Activated naive CD4-positive, alpha-beta T cell (primary cell): ENCODE data around the gene NLN.
"Not testable (repeated sequence)": the region's sequence is repeated elsewhere in the genome, so short reads cannot be mapped to it uniquely, and the experiment has no call there.

Experiments used
- DNase-seq, 4 experiments: peaks; one replicate each; lab custom pipeline; 2025; lab: John Stamatoyannopoulos, UW

NLN gene

DNA sequence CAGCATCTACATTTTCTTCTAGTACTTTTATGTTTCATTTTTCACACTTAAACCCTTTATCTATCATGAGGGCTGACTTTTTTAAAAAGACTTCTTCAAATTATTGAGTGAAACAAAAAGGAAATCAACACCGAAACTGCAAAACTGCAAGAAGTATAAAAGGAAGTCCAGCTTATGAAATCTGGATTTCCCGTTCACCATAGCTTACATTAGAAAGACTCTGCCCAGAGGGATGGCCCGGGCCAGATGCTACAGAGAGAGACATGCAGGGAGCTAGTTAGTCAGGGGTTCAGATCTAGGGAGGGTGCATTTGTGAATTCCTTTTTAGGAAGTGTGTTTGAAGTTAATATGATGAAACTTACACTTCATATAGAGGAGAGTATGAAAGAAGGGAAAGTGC, 10.0 kb downstream of the NLN start:
- DNase-seq, result not testable (repeated sequence)

DNA sequence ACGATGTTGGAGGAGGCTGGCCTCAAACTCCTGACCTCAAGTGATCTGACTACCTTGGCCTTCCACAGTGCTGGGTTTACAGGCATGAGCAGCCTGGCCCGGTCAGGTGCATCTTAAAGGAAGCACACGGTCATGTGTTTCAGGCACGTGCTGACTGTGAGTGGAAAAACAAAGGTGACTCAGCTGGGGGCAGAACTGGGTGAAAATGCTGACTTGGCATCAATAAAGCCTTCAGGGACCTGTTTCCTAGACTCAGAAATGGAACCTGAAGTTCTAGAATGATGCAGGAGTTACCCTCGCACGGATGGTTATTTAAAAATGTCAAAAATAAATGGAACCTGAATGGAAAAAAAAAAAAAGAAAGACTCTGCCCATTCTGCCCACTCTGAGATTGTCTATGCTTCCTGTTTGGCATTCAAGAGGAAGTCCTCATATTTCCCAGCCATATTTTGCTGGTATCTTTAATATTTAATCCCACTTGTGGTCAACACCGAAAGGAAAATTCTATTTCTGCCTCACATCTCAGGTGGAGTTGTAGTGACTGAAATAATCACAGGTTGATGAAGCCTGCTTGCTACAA, 12.3 kb downstream of the NLN start:
- DNase-seq, result not testable (repeated sequence)

DNA sequence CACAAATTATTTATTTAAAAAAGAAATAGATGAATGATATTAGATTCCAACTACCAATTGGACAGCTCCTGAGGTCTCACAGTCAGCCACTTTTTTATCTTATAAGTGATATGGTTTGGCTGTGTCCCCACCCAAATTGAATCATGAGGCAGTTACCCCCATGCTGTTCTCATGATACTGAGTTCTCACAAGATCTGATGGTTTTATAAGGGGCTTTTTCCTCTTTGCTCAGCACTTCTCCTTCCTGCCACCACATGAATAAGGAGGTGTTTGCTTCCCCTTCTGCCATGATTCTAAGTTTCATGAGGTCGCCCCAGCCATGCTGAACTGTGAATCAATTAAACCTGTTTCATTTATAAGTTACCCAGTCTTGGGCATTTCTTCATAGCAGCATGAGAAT, 12.9 kb downstream of the NLN start:
- no peak for DNase-seq

DNA sequence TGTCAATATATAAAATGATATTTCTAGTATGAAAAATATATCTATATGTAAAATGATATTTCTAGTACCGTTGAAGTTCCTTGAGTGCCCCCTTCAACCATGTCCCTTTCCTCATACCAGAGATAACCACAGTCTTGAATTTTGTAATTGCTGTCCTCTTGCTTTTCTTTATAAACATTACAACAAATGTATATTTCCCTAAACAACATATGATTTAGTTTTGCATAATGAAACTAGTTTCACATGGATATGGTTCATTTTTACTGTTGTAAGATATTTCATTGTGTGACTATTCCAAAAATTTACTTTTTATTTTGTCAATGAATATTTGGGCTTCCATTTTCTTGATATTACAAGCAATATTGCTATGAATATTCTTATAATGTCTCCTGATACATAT, 14.0 kb downstream of the NLN start:
- no peak for DNase-seq

DNA sequence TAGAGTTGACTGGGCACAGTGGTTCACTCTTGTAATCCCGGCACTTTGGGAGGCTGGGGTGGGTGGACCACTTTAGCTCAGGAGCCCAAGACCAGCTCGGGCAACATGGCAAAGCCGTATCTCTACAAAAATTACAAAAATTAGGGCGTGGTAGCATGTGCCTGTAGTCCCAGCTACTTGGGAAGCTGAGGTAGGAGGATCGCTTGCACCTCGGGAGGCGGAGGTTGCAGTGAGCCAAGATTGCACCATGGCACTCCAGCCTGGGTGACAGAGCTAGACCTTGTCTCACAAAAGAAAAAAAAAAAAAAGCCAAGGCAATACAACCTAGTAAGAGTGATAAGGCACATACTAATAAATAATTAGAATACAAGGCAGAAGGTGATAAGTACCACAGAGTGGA, 15.8 kb downstream of the NLN start:
- DNase-seq, result no peak

DNA sequence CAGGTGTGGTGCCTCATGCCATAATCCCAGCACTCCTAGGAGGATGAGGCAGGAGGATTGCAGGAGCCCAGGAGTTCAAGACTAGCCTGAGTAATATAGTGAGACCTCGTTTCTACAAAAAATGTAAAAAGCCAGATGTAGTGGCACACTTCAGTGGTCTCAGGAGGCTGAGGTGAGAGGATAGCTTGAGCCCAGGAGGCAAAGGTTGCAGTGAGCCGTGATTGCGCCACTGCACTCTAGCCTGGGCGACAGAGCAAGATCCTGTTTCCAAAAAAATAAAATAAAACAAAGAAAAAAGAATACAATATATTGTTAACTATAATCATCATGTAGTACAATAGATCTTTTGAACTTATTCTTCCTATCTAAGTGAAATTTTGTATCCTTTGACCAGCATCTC, 16.3 kb downstream of the NLN start:
- no peak for DNase-seq

DNA sequence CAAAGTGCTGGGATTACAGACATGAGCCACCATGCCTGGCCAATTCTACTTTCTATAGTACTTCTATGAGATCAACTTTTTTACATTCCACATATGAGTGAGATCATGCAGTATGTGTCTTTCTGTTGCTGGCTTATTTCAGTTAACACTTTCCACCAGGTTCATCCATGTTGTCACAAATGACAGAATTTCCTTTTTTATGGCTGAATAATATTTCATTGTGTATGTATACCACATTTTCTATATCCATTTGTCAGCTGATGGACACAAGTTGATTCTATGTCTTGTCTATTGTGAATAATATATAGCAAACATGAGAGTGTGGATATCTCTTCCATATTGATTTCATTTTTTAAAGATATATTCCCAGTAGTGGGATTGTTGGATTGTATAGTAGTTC, 17.2 kb downstream of the NLN start:
- no peak for DNase-seq

DNA sequence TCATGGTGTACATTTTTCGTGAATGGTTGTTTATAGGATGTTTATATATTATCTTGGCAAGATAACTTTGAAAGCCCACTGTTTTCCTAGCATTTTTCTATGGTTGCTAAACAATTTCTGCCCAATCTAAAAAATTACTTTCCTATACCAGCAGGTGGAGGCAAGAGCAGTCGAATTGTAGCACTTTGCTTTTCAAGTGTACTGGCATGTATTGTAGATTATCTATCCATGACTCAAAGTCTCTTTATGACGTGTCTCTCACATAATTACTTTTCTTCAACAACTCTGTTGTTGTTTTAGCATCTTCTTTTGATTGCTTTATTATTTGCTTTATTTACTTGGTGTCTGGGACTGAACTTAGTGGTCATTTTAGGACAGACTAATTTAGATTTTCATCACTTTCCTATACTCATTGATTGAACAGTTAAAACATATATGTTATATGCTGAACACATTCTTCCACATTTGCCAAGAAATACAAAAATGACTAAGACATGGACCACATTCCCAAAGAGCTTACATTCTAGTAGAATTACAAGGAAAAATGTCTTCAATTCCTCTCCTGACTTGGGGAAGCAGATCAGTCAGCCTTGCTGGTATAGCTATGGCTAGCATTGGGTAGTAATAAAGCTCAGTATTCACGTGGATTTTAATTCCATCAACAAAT, 20.7 kb downstream of the NLN start:
- DNase-seq, result no peak

DNA sequence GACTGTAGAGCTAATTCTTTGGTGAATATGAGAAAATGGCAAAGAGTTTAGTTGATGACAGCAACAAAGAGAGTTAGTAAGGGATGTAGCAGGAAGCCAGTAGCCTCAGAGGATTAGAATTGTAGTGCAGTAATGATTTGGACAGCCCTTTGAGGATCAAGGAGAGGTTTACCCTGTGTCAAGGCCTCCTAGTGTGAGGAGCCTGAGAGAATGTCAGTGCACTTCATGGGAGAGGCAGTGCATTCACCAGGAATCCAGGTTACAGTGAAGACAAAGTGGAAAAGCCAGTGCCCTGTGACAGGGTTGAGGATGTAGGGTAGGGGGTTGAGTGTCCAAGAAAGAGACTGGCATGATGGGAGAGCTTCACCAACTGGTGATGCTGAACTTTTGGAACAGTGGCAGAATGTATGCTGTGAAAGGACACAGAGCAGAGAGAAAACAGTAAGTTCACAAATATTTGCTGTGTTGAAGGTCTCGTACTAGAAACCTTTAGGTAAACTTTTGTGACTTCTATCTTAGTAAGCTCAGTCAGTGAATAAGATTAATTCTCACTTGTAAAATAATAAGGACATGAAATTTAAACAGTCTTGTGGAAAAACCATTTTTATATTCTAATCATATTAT, 27.3 kb downstream of the NLN start:
- DNase-seq, result no peak

DNA sequence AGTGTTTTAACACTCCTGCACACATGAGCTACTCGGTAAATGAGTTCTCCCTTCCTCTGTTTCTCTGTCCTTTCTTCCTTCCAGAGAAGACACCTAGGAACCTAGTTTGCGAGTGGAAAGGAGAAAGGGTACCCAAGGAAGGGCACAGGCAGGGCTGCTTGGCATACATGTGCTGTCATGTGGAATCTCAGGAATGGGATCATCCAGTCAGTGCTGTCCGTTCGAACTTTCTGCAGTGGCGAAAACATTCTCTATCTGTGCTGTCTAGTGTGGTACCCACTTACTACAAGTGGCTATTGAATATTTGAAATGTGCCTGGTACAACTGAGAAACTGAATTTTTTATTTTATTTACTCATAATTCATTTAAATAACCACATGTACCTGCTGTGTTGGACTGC, 28.0 kb downstream of the NLN start:
- DNase-seq, result no peak

DNA sequence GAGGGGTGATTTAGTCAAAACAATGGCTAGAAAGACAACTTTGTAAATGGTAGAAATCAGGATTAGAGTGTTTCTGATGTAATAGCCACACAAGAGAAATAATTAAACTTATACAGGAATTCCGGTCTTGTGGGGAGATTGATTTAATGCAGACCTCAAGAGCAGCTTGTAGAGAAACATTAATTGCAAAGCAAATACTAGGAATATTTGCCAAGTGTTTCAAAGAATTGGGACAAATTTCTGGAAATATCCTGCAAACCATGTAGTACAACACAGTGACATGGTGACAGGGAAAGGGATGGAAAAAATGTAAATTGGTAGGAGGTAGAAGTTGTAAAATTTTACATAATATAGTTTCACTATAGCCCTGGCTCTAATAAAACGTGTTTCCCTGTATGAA, 28.9 kb downstream of the NLN start:
- DNase-seq, result no peak

DNA sequence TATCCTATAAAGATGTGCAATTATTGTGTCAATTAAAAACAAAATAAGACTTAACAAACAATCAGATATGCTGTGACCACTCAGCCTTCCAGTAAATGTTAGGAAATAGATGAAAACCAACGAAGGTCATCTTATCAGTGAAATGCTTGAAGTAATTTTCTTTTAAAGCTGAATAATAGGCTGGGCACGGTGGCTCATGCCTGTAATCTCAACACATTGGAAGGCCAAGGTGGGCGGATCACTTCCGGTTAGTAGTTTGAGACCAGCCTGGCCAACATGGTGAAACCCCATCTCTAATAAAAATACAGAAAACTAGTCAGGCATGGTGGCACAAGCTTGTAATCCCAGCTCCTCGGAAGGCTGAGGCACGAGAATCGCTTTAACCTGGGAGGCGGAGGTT, 31.2 kb downstream of the NLN start:
- DNase-seq, result no peak

DNA sequence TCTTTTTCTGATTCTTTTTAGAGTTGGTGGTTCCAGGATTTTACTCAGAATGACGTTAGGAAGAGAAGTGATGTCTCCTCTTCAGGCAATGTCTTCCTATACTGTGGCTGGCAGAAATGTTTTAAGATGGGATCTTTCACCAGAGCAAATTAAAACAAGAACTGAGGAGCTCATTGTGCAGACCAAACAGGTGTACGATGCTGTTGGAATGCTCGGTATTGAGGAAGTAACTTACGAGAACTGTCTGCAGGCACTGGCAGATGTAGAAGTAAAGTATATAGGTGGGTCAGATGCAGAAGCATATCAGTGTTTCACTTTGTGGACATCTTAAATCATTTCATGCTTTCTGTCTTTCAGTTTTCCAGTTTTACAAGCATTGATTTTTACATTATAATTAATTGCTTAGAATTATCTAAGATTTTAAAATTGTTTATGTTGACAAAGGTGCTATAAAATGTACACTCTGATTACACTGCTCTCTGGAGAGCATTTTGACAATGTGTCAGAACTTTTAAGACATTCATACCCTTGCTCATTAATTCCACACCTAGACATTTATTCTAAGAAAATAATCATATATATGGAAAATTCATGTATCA, 36.6 kb downstream of the NLN start:
- DNase-seq, result no peak

DNA sequence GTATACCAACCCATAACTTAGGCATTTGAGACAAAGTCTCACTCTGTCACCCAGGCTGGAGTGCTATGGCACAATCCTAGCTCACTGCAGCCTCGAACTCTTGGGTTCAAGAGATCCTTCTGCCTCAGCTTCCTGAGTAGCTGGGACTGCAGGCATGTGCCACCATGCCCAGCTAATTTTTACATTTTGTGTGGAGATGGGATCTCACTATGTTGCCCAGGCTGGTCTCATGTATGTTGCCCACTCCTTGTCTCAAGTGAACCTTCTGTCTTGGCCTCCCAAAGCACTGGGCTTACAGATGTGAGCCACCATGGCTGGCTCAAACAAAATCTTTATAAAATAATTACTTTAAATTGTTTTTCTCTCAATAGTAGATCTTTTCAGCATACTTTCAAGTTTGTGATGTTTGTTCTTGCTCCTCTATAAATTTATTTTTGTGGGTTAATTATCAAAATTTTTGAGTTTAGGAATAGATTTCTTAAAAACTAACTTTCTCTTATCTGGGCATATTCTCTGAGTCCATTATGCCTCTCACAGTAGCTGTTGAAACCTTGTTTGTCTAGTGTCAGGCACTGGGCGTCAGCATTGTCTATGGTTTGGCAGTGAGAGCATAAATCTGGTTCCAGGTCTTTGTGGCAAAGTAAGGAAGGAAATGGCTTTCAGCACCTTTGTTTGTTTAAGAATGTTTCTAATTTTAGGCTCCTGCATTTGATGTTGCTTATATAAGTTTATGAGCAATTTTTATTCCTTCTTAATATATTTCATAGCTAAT, 38.7 kb downstream of the NLN start:
- DNase-seq, result peak in 2 of 4 experiments; percentile 21 to 44

DNA sequence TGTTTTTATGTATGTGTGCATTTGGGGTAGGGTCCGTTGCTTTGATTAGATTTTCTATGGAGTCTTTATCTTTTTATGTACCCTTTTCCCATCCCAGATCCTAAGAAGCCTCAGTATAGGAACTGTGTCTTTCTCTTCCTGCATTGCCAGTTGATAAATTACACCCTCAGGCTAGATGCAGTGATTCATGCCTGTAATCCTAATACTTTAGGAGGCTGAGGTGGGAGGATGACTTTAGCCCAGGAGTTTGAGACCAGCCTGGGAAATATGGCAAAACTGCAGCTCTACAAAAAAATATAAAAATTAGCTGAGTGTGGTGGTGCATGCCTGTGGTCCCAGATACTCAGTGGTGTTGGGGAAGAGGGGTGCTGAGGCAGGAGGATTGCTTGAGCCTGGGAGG, 40.2 kb downstream of the NLN start:
- no peak for DNase-seq

DNA sequence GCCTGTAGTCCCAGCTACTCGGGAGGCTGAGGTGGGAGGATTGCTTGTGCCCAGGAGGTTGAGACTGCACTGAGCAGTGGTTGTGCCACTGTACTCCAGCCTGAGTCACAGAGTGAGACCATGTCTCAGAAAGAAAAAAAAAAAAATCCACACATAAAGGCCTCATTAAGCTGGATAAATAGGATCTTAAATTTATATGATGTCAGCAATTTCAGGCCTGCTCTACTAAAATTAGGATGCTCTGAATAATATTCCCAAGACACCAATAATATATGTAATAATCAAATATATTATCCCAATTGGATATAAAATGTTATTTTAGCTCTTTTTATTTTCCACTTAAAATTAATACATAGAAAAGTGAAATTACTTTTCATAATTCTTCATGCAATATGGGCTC, 43.6 kb downstream of the NLN start:
- no peak for DNase-seq

DNA sequence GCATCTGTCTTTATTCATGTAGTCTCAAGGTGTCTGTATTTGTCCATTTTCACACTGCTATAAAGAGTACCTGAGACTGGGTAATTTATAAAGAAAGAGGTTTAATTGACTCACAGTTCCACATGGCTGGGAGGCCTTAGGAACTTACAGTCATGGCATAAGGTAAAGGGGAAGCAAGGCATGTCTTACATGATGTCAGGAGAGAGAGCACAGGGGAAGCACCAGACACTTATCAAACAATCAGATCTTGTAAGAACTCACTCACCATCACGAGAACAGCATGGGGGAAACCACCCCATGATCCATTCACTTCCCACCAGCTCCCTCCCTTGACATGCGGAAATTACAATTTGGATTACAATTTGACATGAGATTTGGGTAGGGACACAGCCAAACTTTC, 44.2 kb downstream of the NLN start:
- no peak for DNase-seq

DNA sequence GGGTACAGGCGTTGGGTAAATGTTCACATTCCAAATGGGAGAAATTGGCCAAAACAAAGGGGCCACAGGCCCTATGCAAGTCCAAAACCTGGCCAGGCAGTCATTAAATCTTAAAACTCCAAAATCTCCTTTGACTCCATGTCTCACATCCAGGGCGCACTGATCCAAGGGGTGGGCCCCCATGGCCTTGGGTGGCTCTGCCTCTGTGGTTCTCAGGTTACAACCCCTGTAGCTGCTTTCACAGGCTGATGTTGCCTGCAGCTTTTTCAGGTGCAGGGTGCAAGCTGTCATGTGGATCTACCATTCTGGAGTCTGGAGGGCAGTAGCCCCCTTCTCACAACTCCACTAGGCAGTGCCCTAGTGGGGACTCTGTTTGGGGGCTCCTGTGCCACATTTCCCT, 44.8 kb downstream of the NLN start:
- no peak for DNase-seq

DNA sequence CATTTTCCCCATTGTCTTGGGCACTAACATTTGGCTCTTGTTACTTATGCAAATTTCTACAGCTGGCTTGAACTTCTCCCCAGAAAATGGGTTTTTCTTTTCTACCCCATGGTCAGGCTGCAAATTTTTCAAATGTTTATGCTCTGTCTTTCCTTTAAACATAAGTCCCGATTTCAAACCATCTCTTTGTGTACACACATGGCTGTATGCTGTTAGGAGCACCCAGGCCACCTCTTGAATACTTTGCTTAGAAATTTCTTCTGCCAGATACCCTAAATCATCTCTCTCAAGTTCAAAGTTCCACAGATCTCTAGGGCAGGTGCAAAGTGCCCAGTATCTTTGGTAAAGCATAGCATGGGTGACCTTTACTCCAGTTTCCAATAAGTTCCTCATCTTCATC, 45.6 kb downstream of the NLN start:
- DNase-seq, result no peak

DNA sequence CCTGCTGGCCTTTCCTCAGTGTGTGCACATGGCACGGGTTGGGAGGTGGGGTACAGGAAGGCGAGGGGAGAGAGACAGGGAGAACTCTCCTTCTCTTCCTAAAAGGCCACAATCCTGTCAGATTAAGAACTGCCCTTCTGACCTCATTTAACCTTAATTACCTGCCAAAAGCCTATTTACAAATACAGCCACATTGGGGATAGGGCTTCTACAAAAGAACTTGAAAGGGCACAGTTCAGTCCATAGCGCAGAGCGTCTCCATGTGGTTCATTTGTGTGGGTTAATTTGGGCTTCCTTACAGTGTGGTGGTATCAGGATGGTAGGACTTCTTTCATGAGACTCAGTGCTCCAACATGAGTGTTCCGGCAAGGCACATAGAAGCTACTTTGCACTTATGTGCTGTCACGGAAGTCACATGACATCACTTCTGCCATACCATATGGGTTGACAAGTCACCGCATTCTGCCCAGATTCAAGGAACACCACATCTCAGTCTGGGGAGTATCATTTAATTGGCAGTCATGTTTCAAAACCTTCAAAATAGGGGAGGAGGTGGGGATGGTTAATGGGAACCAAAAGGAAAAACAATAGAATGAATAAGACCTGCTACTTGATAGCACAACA, 46.8 kb downstream of the NLN start:
- DNase-seq, result no peak

DNA sequence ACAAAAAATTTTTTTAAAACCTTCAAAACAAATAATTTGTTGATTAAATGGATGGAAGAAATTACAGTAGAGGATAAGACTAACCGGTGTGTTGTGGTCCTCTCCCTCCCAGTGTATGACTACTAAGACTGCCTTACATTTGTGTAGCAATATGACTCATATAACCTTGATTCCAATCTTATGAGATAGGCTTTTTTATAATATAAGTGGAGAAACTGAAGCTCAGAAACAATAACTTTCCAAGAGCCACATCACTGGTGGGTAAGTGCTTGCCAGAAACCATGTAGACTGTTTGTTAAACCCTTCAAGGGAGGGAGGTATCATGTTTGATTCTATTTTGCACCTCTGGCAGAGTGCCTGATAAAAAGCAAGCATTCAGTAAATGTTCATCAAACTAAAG, 47.5 kb downstream of the NLN start:
- no peak for DNase-seq

DNA sequence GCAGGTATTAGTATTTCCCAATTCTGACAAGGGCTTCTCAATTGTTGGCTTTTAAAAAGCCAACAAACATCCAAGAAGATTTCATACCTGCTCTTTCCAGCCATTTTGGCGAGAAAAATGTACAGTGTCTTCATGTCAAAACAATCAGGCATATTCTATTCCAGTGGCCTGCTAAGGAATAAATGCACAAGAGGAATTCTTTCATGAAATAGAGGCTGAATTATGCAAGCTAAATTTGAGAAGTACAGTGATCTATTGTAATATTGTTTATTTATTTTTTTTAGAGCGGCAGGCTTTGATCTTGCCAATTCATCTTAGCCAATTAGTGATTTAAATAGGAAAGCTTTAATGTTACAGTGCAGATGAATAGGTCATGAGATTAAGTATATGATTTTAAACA, 49.3 kb downstream of the NLN start:
- DNase-seq, result no peak
